SU-DHL-6 (cell line): Measurements from ENCODE around the gene ARHGAP10.
"Not testable (repeated sequence)": the region's sequence is repeated elsewhere in the genome, so short reads cannot be mapped to it uniquely, and the experiment has no call there.

Source experiments
- CTCF ChIP-seq: fragments of 200-600 bp; sonication (generic); IDR thresholded peaks from one replicate; pipeline ENCODE4 v1.5.1; 2017; ENCODE audit warnings: antibody characterized with exemption, mild to moderate bottlenecking, low read length, moderate library complexity; ENCODE audit not compliant: insufficient read depth, poor library complexity, severe bottlenecking
- EZH2phosphoT487 ChIP-seq: fragments of 200-600 bp; sonication (generic), shearing (Covaris generic); conservative IDR thresholded peaks from 2 replicates; pipeline ENCODE4 v1.6.1; 2018; ENCODE audit warnings: mild to moderate bottlenecking, antibody characterized with exemption, low read length, moderate library complexity, mixed read lengths

- TF ChIP-seq EZH2phosphoT487, CTCF: not testable (repeated sequence)
These were observed 268.1 kb downstream of the ARHGAP10 start for GRCh38 chr4:148000038-148000437.
